ENCODE results near the gene IL27RA. TPM values are rescaled to one million over a fixed set of nuclear protein-coding genes. Genes with fewer than 3 reads are reported as not detected.

The IL27RA gene
- total RNA-seq, 1 experiment from 2014 or later, result 13.6 TPM

DNA sequence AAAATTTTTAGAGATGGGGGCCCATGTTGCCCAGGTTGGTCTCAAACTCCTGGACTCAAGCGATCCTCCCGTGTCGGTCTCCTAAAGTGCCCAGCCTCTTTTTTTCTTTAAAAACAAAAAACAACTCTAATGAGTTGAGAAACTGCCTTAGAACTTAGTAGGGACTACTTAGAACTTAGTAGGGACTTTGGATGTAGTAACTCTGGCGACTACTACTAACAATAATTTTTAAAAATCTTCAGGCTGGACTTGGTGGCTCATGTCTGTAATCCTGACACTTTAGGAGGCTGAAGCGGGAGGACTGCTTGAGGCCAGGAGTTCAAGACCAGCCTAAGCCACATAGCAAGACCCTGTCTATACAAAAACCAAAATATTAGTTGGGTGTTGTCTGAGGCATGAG is 54.5 kb downstream of the IL27RA start:
- no peak overlapping the region for H3K14ac ChIP-seq (ENCODE audit: insufficient read depth, low read length)
- no peak overlapping the region for H4K91ac ChIP-seq (ENCODE audit: insufficient read length, low read depth, low read length)
- H3K27me3 ChIP-seq (ENCODE audit: insufficient read depth, low read length), result no peaks in the 10 kb centered on the region
- H2BK15ac ChIP-seq (ENCODE audit: low read depth, low read length), result no peak overlapping the region
- no peaks in the 10 kb centered on the region for H3K79me1 ChIP-seq (ENCODE audit: insufficient read depth, low read depth, low read length, poor library complexity, severe bottlenecking)
- no peaks in the 10 kb centered on the region for H3K9me3 ChIP-seq (ENCODE audit: control insufficient read depth, low read depth, low read length)
- no peak overlapping the region for H2BK120ac ChIP-seq (ENCODE audit: low read depth, low read length, poor library complexity, severe bottlenecking)
- no peak overlapping the region for H3K23ac ChIP-seq (ENCODE audit: insufficient read length, low read depth, low read length)
- no peak overlapping the region for H3K27ac ChIP-seq (ENCODE audit: insufficient read length, low read depth, low read length)
- no peak overlapping the region for H4K5ac ChIP-seq (ENCODE audit: insufficient read length, low read depth, low read length)
- no peak overlapping the region for H3K4me3 Mint-ChIP-seq
- H3K4me1 Mint-ChIP-seq, result peaks cover 4 to 6% of the 10 kb centered on the region in 2 experiments
- no peak overlapping the region for H2BK12ac ChIP-seq (ENCODE audit: insufficient read length, low read depth, low read length)
- H3K23me2 ChIP-seq (ENCODE audit: insufficient read length, low read depth, low read length, poor library complexity, severe bottlenecking), result peaks cover 6% of the 10 kb centered on the region
- H3K9me3 Mint-ChIP-seq, result no peaks in the 10 kb centered on the region
- H3K27me3 Mint-ChIP-seq (ENCODE audit: low read depth), result peaks cover 9% of the 10 kb centered on the region
- no peak overlapping the region for H2AFZ ChIP-seq (ENCODE audit: low read length)
- no CpG with 5 or more reads among the region's 5 CpGs for WGBS (ENCODE audit: extremely low coverage, insufficient read length, low lambda C conversion rate)
- no peak overlapping the region for H2BK5ac ChIP-seq (ENCODE audit: insufficient read length, low read length)
- no peak overlapping the region for H3T11ph ChIP-seq (ENCODE audit: low read length)
- H2AK5ac ChIP-seq (ENCODE audit: insufficient read length, low read length), result no peak overlapping the region
- H3K27ac Mint-ChIP-seq, result no peak overlapping the region
- no peaks in the 10 kb centered on the region; the same call in 1 of the 2 replicates for H3K4me1 ChIP-seq (ENCODE audit: insufficient read depth, low read length)
- H2BK20ac ChIP-seq (ENCODE audit: low read depth, low read length, poor library complexity, severe bottlenecking), result no peak overlapping the region
- H4K8ac ChIP-seq (replicated peaks; ENCODE audit: insufficient read length, low read depth, low read length), result no peak overlapping the region
- TF ChIP-seq, protein P1, sequence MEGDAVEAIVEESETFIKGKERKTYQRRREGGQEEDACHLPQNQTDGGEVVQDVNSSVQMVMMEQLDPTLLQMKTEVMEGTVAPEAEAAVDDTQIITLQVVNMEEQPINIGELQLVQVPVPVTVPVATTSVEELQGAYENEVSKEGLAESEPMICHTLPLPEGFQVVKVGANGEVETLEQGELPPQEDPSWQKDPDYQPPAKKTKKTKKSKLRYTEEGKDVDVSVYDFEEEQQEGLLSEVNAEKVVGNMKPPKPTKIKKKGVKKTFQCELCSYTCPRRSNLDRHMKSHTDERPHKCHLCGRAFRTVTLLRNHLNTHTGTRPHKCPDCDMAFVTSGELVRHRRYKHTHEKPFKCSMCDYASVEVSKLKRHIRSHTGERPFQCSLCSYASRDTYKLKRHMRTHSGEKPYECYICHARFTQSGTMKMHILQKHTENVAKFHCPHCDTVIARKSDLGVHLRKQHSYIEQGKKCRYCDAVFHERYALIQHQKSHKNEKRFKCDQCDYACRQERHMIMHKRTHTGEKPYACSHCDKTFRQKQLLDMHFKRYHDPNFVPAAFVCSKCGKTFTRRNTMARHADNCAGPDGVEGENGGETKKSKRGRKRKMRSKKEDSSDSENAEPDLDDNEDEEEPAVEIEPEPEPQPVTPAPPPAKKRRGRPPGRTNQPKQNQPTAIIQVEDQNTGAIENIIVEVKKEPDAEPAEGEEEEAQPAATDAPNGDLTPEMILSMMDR (conservative IDR thresholded peaks at IDR 0.05), result no peak
- H4K20me1 ChIP-seq (ENCODE audit: control insufficient read depth, insufficient read depth, insufficient read length), result no peaks in the 10 kb centered on the region
- no peak overlapping the region for H3K56ac ChIP-seq (ENCODE audit: insufficient read length, low read depth, low read length)
- no peak for DNase-seq
- H3K79me2 ChIP-seq (ENCODE audit: insufficient read depth, low read length), result no peaks in the 10 kb centered on the region
- no peak overlapping the region for H3K4me2 ChIP-seq (ENCODE audit: insufficient read depth, insufficient read length, low read length)
- H3K4ac ChIP-seq (ENCODE audit: low read depth, low read length), result no peak overlapping the region
- H3K36me3 Mint-ChIP-seq (ENCODE audit: insufficient read depth in 1 of 3, low read depth in 3 of 3), result peaks cover 11 to 29% (median 21%) of the 10 kb centered on the region in 3 experiments; a peak in 6 of 7 replicates
- no peak overlapping the region for H3K18ac ChIP-seq (ENCODE audit: insufficient read length, low read depth, low read length)
- no peak overlapping the region for H3K9ac ChIP-seq (ENCODE audit: extremely low read depth, insufficient read length, low read length)
